Mesendoderm (in vitro differentiated cells): ENCODE data around the gene PALD1.

Experiments
- DNase-seq: peaks from one replicate; pipeline ENCODE4 v3.0.0; 2013
- H2AK5ac ChIP-seq: 2 replicates; pipeline ENCODE4 v1.6.1; 2013; ENCODE audit warnings: low read length, inconsistent platforms
- H2BK120ac ChIP-seq: 2 replicates; pipeline ENCODE4 v1.6.1; 2013; ENCODE audit warnings: low read depth, mild to moderate bottlenecking, low read length, moderate library complexity, mixed read lengths
- H2BK15ac ChIP-seq: replicated peaks from 2 replicates; pipeline ENCODE4 v1.6.1; 2013; ENCODE audit warnings: low read depth, mild to moderate bottlenecking, moderate library complexity
- H2BK5ac ChIP-seq: 2 replicates; pipeline ENCODE4 v1.6.1; 2013; ENCODE audit warnings: low read length, inconsistent platforms
- H3K18ac ChIP-seq: 2 replicates; pipeline ENCODE4 v1.6.1; 2013; ENCODE audit warnings: mild to moderate bottlenecking, low read length, mixed read lengths
- H3K23ac ChIP-seq: one replicate; pipeline ENCODE4 v1.6.1; 2013; ENCODE audit warnings: low read length
- H3K27ac ChIP-seq: 2 replicates; pipeline ENCODE4 v1.5.1; 2013; ENCODE audit warnings: low read depth, mild to moderate bottlenecking, inconsistent platforms, low read length, moderate library complexity
- H3K27me3 ChIP-seq: 2 replicates; pipeline ENCODE4 v1.6.1; 2013; ENCODE audit warnings: low read length, control low read depth, mild to moderate bottlenecking, inconsistent platforms; ENCODE audit not compliant: insufficient read depth, poor library complexity
- H3K36me3 ChIP-seq: 2 replicates; pipeline ENCODE4 v1.6.1; 2013; ENCODE audit warnings: low read length, inconsistent platforms; ENCODE audit not compliant: control insufficient read depth, insufficient read depth
- H3K4ac ChIP-seq: one replicate; pipeline ENCODE4 v1.6.1; 2013; ENCODE audit warnings: low read depth, mild to moderate bottlenecking, low read length, moderate library complexity
- H3K4me1 ChIP-seq: 2 replicates; pipeline ENCODE4 v1.6.1; 2013; ENCODE audit warnings: low read depth, low read length, inconsistent platforms; ENCODE audit not compliant: control insufficient read depth
- H3K4me2 ChIP-seq: 2 replicates; pipeline ENCODE4 v1.6.1; 2013; ENCODE audit warnings: low read length
- H3K4me3 ChIP-seq: 2 replicates; pipeline ENCODE4 v1.5.1; 2013; ENCODE audit warnings: mild to moderate bottlenecking, low read length
- H3K56ac ChIP-seq: one replicate; pipeline ENCODE4 v1.6.1; 2013; ENCODE audit warnings: low read length
- H3K79me1 ChIP-seq: 2 replicates; pipeline ENCODE4 v1.6.1; 2013; ENCODE audit warnings: low read length, inconsistent platforms
- H3K79me2 ChIP-seq: 2 replicates; pipeline ENCODE4 v1.6.1; 2013; ENCODE audit warnings: mild to moderate bottlenecking, low read length; ENCODE audit not compliant: control insufficient read depth, insufficient read depth
- H3K9ac ChIP-seq: 2 replicates; pipeline ENCODE4 v1.6.1; 2013; ENCODE audit warnings: low read length, inconsistent platforms
- H4K5ac ChIP-seq: one replicate; pipeline ENCODE4 v1.6.1; 2013; ENCODE audit warnings: low read length
- H4K8ac ChIP-seq: one replicate; pipeline ENCODE4 v1.6.1; 2013; ENCODE audit warnings: low read depth, mild to moderate bottlenecking, control low read depth, low read length, moderate library complexity
- WGBS: extraction: QIAGEN DNeasy Blood & Tissue Kit; methylation state at CpG from one replicate; pipeline ENCODE4 v1.1.7; 2013; ENCODE audit warnings: low lambda C conversion rate, missing lambda C conversion rate; ENCODE audit not compliant: insufficient coverage; ENCODE audit errors: extremely low coverage; 5-methylcytosine and 5-hydroxymethylcytosine counted together

Gene PALD1

GRCh38 chr10:70507966-70508365, 29.4 kb downstream of the PALD1 start:
- H3K18ac ChIP-seq, result no peak overlapping the region
- H2BK5ac ChIP-seq, result no peak overlapping the region
- H2BK120ac ChIP-seq, result no peak overlapping the region
- no peak overlapping the region for H3K4me3 ChIP-seq
- no peak overlapping the region for H3K4ac ChIP-seq
- no peak overlapping the region for H2AK5ac ChIP-seq
- no peak overlapping the region for H3K9ac ChIP-seq
- no peaks in the 10 kb centered on the region for H3K36me3 ChIP-seq
- H2BK15ac ChIP-seq, result no peak overlapping the region
- DNase-seq, result no peak
- WGBS, result no CpG with 5 or more reads among the region's 6 CpGs
- no peak overlapping the region for H3K27ac ChIP-seq
- no peaks in the 10 kb centered on the region for H3K79me2 ChIP-seq
- no peak overlapping the region for H3K56ac ChIP-seq
- H3K79me1 ChIP-seq, result peaks cover 17% of the 10 kb centered on the region
- H4K5ac ChIP-seq, result no peak overlapping the region
- no peak overlapping the region for H3K4me2 ChIP-seq
- H3K27me3 ChIP-seq, result no peaks in the 10 kb centered on the region
- no peak overlapping the region for H3K23ac ChIP-seq
- peaks cover 5% of the 10 kb centered on the region for H3K4me1 ChIP-seq
- no peak overlapping the region for H4K8ac ChIP-seq

- no CpG with 5 or more reads among the region's 14 CpGs for WGBS
- Histone ChIP-seq H3K56ac (peak overlapping the region; percentile 34), H3K18ac (no peak overlapping the region), H3K27me3 (no peaks in the 10 kb centered on the region), H3K36me3 (no peaks in the 10 kb centered on the region), H3K4me3 (no peak overlapping the region), H3K79me2 (no peaks in the 10 kb centered on the region), H4K8ac (no peak overlapping the region), H3K4ac (no peak overlapping the region), H3K4me2 (no peak overlapping the region), H3K9ac (no peak overlapping the region), H2BK120ac (no peak overlapping the region), H2BK15ac (no peak overlapping the region), H2AK5ac (peak overlapping the region; percentile 74), H3K27ac (no peak overlapping the region), H3K4me1 (peaks cover 7% of the 10 kb centered on the region), H3K79me1 (peaks cover 15% of the 10 kb centered on the region), H3K23ac (peak overlapping the region; percentile 66), H4K5ac (no peak overlapping the region), H2BK5ac (no peak overlapping the region)
- peak; percentile 43 for DNase-seq
Observed at GRCh38 chr10:70508912-70509756, 30.6 kb downstream of the PALD1 start.

GRCh38 chr10:70509757-70510147, 31.2 kb downstream of the PALD1 start:
- Histone ChIP-seq H4K8ac (no peak overlapping the region), H2BK5ac (no peak overlapping the region), H3K23ac (peak overlapping the region; percentile 66), H3K27ac (no peak overlapping the region), H3K4me1 (peaks cover 7% of the 10 kb centered on the region), H3K27me3 (no peaks in the 10 kb centered on the region), H4K5ac (no peak overlapping the region), H3K4ac (no peak overlapping the region), H2BK15ac (no peak overlapping the region), H3K4me2 (no peak overlapping the region), H3K18ac (no peak overlapping the region), H3K4me3 (no peak overlapping the region), H3K79me1 (peaks cover 15% of the 10 kb centered on the region), H3K79me2 (no peaks in the 10 kb centered on the region), H2BK120ac (no peak overlapping the region), H2AK5ac (peak overlapping the region; percentile 74), H3K36me3 (no peaks in the 10 kb centered on the region), H3K56ac (no peak overlapping the region), H3K9ac (no peak overlapping the region)
- WGBS, result no CpG with 5 or more reads among the region's 7 CpGs
- DNase-seq, result no peak

GRCh38 chr10:70510453-70510852, 31.9 kb downstream of the PALD1 start:
- Histone ChIP-seq H3K4me3 (no peak overlapping the region), H4K8ac (no peak overlapping the region)

GRCh38 chr10:70510904-70511303, 32.3 kb downstream of the PALD1 start:
- Histone ChIP-seq H3K79me2 (no peaks in the 10 kb centered on the region), H3K4me1 (peaks cover 7% of the 10 kb centered on the region), H3K18ac (no peak overlapping the region), H3K27ac (no peak overlapping the region), H4K5ac (no peak overlapping the region), H4K8ac (no peak overlapping the region), H3K23ac (no peak overlapping the region), H2BK15ac (no peak overlapping the region), H3K4me2 (no peak overlapping the region), H2BK5ac (no peak overlapping the region), H3K4ac (no peak overlapping the region), H3K4me3 (no peak overlapping the region), H3K56ac (peak overlapping the region; percentile 9), H3K36me3 (no peaks in the 10 kb centered on the region), H2BK120ac (no peak overlapping the region), H3K9ac (no peak overlapping the region), H3K27me3 (no peaks in the 10 kb centered on the region), H3K79me1 (peaks cover 15% of the 10 kb centered on the region), H2AK5ac (no peak overlapping the region)
- no peak for DNase-seq
- WGBS, result no CpG with 5 or more reads among the region's 6 CpGs

More at GRCh38 chr10:70510453-70510852, 31.9 kb downstream of the PALD1 start:
- Histone ChIP-seq H3K23ac (no peak overlapping the region), H2AK5ac (no peak overlapping the region), H3K79me2 (no peaks in the 10 kb centered on the region), H3K4me2 (no peak overlapping the region), H3K9ac (no peak overlapping the region), H3K18ac (no peak overlapping the region), H3K4me1 (peaks cover 7% of the 10 kb centered on the region), H3K56ac (peak overlapping the region; percentile 9), H3K4ac (no peak overlapping the region), H3K27me3 (no peaks in the 10 kb centered on the region), H2BK120ac (no peak overlapping the region), H3K36me3 (no peaks in the 10 kb centered on the region), H4K5ac (no peak overlapping the region), H2BK5ac (no peak overlapping the region), H3K27ac (no peak overlapping the region), H3K79me1 (peaks cover 15% of the 10 kb centered on the region), H2BK15ac (no peak overlapping the region)
- WGBS, result no CpG with 5 or more reads among the region's 4 CpGs
- DNase-seq, result peak; percentile 64
